Lung (tissue), 12 donors: Measurements from ENCODE around the gene RPS6KA2. TPM values are rescaled to one million over a fixed set of nuclear protein-coding genes. Genes with fewer than 3 reads are reported as not detected.

ENCODE experiments used
- ATAC-seq: fragments of 200-7000 bp; cut with Tn5 transposase; one replicate; pipeline ENCODE4 v1.9.1; 2020; ENCODE audit warnings: moderate number of reproducible peaks; ENCODE audit not compliant: insufficient read depth, low FRiP score
- DNase-seq, 3 donors: peaks; one replicate each; pipeline ENCODE4 v3.0.0-alpha.2; 2013 to 2017
- H3K27ac ChIP-seq, 2 donors: one replicate each; pipeline ENCODE4 v1.5.1; 2013; ENCODE audit warnings: mild to moderate bottlenecking in 2 of 2, moderate library complexity in 2 of 2, control low read depth in 1 of 2, inconsistent platforms in 1 of 2, low read depth in 1 of 2, low read length in 1 of 2
- H3K27me3 ChIP-seq, 3 donors: one replicate each; pipeline ENCODE4 v1.5.1; 2013; ENCODE audit warnings: low read length in 2 of 3; ENCODE audit not compliant: control insufficient read depth in 3 of 3, insufficient read depth in 3 of 3
- H3K36me3 ChIP-seq, 4 donors: one replicate each; pipeline ENCODE4 v1.5.1; 2013; ENCODE audit warnings: low read length in 4 of 4, mild to moderate bottlenecking in 1 of 4, moderate library complexity in 1 of 4; ENCODE audit not compliant: control insufficient read depth in 4 of 4, insufficient read depth in 4 of 4
- H3K4me1 ChIP-seq, 5 donors: one replicate each; pipeline ENCODE4 v1.5.1; 2013; ENCODE audit warnings: low read length in 5 of 5, mild to moderate bottlenecking in 2 of 5, moderate library complexity in 1 of 5; ENCODE audit not compliant: control insufficient read depth in 5 of 5, insufficient read depth in 5 of 5
- H3K4me3 ChIP-seq: one replicate; pipeline ENCODE4 v1.5.1; 2013; ENCODE audit warnings: mild to moderate bottlenecking, control low read depth, moderate library complexity
- H3K9ac ChIP-seq, 2 donors: one replicate each; pipeline ENCODE4 v1.5.1; 2013; ENCODE audit warnings: low read length in 2 of 2, control low read depth in 1 of 2; ENCODE audit not compliant: insufficient read depth in 1 of 2
- H3K9me3 ChIP-seq, 4 donors: one replicate each; pipeline ENCODE4 v1.5.1; 2013; ENCODE audit warnings: low read length in 3 of 4, mild to moderate bottlenecking in 1 of 4, moderate library complexity in 1 of 4; ENCODE audit not compliant: control insufficient read depth in 4 of 4, insufficient read depth in 3 of 4
- WGBS, 2 donors: extraction: QIAGEN DNeasy Blood & Tissue Kit; methylation state at CpG; one replicate each; pipeline ENCODE4 v1.1.7; 2013; 5-methylcytosine and 5-hydroxymethylcytosine counted together
- polyA plus RNA-seq, 2 donors: library from polyadenylated mRNA; stranded (reverse); fragments of 200-250 nt; gene quantifications; one replicate each; pipeline ENCODE4 v1.2.1, GENCODE V29; 2013
- total RNA-seq, 2 donors: library from RNA; depleted of rRNA in 1 of 2; stranded (reverse); fragments of >200 nt in 1 of 2; gene quantifications; one replicate each; pipeline ENCODE4 v1.2.1, GENCODE V29; 2014 to 2021
- TF ChIP-seq, protein P1 (sequence below): IDR thresholded peaks from 2 replicates; pipeline ENCODE4 v1.5.1; 2012; ENCODE audit warnings: mild to moderate bottlenecking; ENCODE audit errors: control extremely low read depth, extremely low read depth
- donor health status: control.
- donor health status: control.
- donor health status: Bipolar disorder and iron deficiency.
- donor health status: healthy.
- donor health status: DM: yes; HTN: yes; CAD: no.

The RPS6KA2 gene
- total and polyA plus RNA-seq, 4 donors, result 61.9 to 185 (median 105) TPM

DNA sequence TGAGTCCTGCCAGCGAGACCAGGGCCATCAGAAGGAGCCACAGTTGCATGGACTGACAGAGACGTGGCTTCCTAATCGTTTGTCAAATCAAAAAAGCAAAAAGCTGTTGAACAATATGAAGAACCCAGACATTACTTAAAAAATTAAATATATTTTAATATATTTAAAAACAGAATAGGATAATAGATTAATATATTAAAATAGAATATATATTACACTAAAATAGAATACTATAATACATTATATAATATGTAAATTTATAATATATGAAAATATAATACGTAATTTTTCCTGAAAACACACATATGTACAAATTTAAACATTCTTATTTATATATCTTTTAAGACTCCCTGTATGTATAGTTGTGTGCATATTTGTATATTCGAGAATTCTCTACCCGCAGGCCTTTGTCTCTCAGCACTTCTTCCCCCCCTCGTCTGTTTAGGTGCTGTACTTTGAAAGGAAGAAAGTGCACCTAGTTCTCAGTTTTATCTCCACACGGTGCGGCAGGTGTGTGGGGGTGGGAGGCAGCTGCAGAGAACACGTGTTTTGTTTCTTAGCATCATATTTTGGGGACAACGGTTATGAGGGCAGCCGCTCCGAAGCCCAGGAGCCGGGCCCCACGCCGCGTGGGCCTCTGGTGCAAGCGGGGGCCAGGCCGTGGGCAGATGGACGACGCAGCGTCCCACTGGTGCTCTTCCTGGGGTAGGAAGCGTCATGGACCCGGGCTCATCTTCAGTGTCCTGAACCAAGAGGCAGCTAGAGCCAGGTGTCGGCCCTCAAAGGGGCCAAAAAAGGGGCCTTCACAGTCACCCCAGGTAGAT, 172.1 kb downstream of the RPS6KA2 start:
- DNase-seq (no peak), ATAC-seq (no peak)
- Histone ChIP-seq H3K27me3 (no peaks in the 10 kb centered on the region), H3K36me3 (peaks cover 0 to 23% (median 14%) of the 10 kb centered on the region in 4 donors), H3K4me3 (no peak overlapping the region), H3K9ac (no peak overlapping the region), H3K9me3 (peaks cover 0 to 1% (median 0%) of the 10 kb centered on the region in 4 donors), H3K4me1 (peaks cover 0 to 5% (median 0%) of the 10 kb centered on the region in 5 donors), H3K27ac (no peak overlapping the region)
- 96 to 98% methylated on average over 25 of the region's 25 CpGs for WGBS, 2 donors
- TF ChIP-seq, protein P1, sequence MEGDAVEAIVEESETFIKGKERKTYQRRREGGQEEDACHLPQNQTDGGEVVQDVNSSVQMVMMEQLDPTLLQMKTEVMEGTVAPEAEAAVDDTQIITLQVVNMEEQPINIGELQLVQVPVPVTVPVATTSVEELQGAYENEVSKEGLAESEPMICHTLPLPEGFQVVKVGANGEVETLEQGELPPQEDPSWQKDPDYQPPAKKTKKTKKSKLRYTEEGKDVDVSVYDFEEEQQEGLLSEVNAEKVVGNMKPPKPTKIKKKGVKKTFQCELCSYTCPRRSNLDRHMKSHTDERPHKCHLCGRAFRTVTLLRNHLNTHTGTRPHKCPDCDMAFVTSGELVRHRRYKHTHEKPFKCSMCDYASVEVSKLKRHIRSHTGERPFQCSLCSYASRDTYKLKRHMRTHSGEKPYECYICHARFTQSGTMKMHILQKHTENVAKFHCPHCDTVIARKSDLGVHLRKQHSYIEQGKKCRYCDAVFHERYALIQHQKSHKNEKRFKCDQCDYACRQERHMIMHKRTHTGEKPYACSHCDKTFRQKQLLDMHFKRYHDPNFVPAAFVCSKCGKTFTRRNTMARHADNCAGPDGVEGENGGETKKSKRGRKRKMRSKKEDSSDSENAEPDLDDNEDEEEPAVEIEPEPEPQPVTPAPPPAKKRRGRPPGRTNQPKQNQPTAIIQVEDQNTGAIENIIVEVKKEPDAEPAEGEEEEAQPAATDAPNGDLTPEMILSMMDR, result no peak

DNA sequence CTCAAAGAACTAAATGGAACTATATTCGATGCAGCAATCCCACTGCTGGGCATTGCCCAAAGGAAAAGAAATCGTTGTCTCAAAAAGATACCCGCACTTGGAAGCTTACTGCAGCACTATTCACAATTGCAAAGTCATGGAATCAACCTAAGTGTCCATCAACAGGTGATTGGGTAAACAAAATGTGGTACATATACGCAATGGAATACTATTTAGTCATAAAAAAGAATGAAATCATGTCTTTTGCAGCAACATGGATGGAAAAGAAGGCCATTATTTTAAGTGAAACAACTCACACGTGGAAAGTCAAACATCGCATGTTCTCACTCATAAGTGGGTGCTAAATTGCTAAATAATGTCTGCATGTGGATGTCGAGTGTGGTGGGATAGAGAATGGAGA, 173.4 kb downstream of the RPS6KA2 start:
- 83 to 98% methylated on average over 7 of the region's 7 CpGs for WGBS, 2 donors
- no peaks in the 10 kb centered on the region for H3K27me3 ChIP-seq
- peaks cover 0 to 5% (median 0%) of the 10 kb centered on the region in 5 donors for H3K4me1 ChIP-seq
- peaks cover 0 to 1% (median 0%) of the 10 kb centered on the region in 4 donors for H3K9me3 ChIP-seq
- DNase-seq (no peak), ATAC-seq (no peak)
- no peak overlapping the region for H3K9ac ChIP-seq
- H3K36me3 ChIP-seq, result peaks cover 0 to 30% (median 14%) of the 10 kb centered on the region in 4 donors
- no peak overlapping the region for H3K4me3 ChIP-seq
- TF ChIP-seq, protein P1, result no peak
- no peak overlapping the region for H3K27ac ChIP-seq

DNA sequence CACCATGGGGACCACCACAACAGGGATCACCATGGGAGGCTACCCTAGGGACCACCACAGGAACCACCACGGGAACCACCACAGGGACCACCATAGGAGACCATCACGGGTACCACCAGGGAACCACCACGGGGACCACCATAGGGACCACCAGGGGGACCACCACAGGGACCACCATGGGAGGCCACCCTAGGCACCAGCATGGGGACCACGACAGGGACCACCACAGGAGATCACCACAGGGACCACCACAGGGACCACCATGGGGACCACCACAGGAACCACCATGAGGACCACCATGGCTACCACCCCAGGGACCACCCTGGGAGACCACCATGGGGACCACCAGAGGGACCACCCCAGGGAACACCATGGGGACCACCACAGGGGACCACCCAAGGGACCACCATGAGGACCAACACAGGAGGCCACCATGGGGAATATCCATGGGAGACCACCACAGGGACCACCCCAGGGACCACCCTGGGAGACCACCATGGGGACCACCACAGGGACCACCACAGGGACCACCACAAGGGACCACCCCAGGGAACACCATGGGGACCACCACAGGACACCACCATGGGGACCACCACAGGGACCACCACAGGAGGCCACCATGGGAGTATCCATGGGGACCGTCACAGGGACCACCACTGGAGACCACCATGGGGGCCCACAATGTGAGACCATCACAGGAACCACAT, 176.7 kb downstream of the RPS6KA2 start:
- Histone ChIP-seq H3K9ac (no peak overlapping the region), H3K4me3 (no peak overlapping the region), H3K27me3 (no peaks in the 10 kb centered on the region), H3K36me3 (peaks cover 3 to 44% (median 9%) of the 10 kb centered on the region in 4 donors), H3K27ac (no peak overlapping the region), H3K9me3 (no peaks in the 10 kb centered on the region), H3K4me1 (no peaks in the 10 kb centered on the region)
- no peak for ATAC-seq
- DNase-seq, result no peak
- WGBS, 2 donors, result 78 to 87% methylated on average over 5 of the region's 5 CpGs
- TF ChIP-seq, protein P1, result no peak
